ENCODE measurements around the gene GRK5. TPM values are rescaled to one million over a fixed set of nuclear protein-coding genes. Genes with fewer than 3 reads are reported as not detected.

GRK5 gene
- 10 to 100 TPM; 15.9 to 53.8 (median 18.4) TPM for total RNA-seq

DNA sequence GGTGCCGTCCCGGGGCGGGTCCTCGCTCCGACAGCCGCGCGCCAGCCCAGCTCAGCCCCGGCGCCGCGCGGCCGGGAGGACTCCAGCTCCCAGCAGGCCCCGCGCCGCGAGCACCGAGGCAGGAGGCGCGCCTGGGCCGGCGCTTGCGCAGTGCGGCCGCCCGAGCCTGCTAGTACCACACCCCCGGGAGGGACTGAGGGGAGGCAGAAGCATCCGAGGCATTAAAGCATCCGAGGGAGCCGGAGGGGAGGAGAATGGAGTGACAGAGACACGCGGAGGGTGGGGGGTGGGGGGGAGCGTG lies at the start of gene GRK5:
TSS of gene GRK5 (plus strand) at position 206 of the 301 bp plus-strand sequence. CDS start 347 bp downstream, outside the sequence.
- TF ChIP-seq, protein P1, sequence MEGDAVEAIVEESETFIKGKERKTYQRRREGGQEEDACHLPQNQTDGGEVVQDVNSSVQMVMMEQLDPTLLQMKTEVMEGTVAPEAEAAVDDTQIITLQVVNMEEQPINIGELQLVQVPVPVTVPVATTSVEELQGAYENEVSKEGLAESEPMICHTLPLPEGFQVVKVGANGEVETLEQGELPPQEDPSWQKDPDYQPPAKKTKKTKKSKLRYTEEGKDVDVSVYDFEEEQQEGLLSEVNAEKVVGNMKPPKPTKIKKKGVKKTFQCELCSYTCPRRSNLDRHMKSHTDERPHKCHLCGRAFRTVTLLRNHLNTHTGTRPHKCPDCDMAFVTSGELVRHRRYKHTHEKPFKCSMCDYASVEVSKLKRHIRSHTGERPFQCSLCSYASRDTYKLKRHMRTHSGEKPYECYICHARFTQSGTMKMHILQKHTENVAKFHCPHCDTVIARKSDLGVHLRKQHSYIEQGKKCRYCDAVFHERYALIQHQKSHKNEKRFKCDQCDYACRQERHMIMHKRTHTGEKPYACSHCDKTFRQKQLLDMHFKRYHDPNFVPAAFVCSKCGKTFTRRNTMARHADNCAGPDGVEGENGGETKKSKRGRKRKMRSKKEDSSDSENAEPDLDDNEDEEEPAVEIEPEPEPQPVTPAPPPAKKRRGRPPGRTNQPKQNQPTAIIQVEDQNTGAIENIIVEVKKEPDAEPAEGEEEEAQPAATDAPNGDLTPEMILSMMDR (IDR thresholded peaks at IDR 0.05): no peak
- ATAC-seq (ENCODE audit: low FRiP score) (peak; percentile 94), DNase-seq (ENCODE audit: low spot score) (peak; percentile 63)

DNA sequence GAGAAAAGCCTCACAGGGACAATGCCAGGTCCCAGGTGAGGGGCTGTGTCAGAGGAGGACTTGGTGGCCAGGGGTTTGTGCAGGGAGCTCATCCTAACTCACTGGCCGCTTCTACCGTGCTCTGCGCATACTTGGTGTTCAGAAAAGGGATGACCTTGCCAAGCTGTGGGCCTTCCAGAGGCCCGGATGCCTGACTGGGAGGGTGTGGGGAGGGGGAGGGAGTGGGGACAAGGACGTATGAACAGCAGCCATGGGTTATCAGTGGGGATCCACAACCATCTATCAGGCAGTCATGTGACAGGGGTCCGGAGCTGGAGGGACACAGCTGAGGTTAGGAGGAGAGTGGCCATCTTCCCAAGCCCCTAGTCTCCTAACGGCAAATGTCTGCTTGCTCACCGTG lies 48.0 kb upstream of the GRK5 start:
- DNase-seq (ENCODE audit: low spot score): no peak
- ATAC-seq (ENCODE audit: low FRiP score): no peak
- TF ChIP-seq, protein P1 (IDR thresholded peaks at IDR 0.05): no peak

DNA sequence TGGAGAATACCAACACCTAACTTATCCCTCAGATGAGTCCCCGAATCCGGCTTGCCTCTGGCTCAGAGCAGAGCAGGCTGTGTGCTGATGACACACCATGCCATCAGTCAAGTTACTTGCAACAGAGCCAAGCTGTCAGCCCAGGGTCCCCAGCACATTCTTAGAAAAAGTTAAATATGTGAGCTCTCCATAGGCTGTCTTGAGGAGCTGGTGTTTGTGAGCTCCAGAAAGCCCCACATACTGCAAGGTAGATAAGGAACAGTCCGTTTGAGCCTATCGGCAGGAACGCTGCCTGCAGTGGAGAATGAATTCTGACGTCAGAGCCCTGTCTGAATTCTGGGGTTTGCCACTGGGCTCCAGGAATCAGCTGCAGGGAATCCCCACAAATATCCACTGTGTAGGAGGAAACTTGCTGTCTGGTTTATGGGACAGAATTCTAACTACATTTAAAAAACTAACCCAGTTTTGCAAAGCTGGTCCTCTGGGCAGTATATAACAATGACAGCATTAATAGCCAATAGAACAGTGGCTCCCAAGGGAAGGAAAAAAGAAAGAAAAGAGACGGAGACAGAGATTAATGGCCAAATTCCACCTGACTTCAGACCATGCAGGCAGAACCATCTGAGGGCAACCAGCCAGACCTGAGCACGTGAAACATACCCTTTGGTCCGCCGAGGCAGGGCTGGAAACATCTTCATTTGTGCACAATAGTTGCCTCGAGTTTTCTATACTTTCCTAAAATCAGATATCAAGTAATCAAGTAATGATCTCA lies 45.5 kb upstream of the GRK5 start:
- ATAC-seq (ENCODE audit: low FRiP score): no peak
- TF ChIP-seq, protein P1 (IDR thresholded peaks at IDR 0.05): no peak
- no peak for DNase-seq (ENCODE audit: low spot score)

DNA sequence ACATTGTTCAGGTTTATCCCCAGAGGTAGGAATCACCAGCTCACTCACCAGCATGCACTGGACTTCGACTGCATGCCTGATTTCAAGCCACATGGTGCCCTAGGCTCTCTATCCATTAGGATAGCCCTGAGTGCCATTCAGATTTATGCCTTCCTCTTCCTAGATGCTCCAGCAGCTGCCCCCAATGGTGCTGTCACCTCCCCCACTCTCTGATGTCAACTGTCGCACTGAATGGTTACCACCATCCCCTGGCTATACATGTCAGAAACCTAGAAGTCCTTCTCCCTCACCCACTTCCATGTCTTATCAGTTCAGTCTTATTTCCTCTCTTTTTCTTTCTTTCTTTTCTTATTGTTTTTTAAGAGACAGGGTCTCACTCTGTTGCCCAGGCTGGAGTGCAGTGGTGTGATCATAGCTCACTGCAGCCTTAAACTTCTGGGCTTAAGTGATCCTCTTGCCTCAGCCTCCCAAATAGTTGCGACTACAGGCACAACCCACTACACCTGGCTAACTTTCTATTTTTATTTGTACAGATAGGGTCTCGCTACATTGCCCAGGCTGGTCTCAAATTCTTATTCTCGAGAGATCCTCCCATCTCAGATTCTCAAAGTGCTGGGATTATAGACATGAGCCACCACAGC lies 44.8 kb upstream of the GRK5 start:
- TF ChIP-seq, protein P1 (IDR thresholded peaks at IDR 0.05): no peak
- DNase-seq (ENCODE audit: low spot score): no peak
- ATAC-seq (ENCODE audit: low FRiP score): no peak

DNA sequence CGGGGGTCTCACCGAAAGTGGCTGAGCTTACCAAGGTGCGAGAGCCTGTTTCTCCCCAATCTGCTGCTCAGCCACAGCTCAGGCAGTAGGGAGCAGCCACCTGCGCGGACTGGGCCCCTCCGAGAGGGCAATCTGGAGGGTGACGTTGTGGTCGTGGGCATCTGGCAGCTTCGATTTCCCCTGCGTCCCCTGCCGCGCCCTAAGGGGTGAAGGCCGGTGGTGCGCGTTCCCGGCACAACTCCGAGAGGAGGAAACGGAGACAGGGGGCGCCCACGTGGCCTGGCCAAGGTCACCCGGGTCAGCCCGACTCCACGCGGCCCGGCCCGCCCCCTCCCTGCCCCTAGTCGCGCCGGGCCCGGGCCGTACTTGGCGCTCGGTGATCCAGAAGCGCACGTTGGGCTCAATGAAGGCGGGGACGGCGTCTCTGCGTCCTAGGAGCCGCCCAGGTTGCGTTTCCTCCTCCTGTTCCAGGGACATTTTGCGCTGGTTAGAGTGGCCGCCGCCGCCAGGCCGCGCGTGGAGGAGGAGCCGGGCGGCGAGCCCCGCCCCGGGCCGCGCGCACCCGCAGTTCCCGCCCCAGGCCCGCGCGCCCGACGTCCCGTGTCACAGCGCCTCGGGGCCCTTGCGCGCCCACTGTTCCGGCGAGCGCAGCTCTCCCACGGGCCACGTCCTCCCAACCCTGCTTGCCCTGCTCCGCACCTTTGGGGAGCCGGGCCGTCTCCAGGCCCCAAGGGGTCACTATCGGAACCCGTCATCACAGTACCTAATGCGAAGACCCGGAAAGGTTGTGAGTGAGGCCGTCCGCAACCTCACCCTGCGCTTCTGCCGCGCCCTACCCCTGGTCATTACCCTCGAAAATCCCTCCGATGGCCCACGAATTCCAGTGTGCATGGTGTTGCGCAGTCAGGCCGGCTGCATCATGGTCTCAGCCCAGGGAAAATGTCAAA lies 41.9 kb upstream of the GRK5 start, which contains the start of gene SFXN4:
TSS of gene SFXN4 (minus strand) at position 544 of the 947 bp plus-strand sequence. CDS start at position 477, 67 bp downstream.
- DNase-seq (ENCODE audit: low spot score) (peak; percentile 50), ATAC-seq (ENCODE audit: low FRiP score) (peak; percentile 94)
- TF ChIP-seq, protein P1 (IDR thresholded peaks at IDR 0.05): no peak

DNA sequence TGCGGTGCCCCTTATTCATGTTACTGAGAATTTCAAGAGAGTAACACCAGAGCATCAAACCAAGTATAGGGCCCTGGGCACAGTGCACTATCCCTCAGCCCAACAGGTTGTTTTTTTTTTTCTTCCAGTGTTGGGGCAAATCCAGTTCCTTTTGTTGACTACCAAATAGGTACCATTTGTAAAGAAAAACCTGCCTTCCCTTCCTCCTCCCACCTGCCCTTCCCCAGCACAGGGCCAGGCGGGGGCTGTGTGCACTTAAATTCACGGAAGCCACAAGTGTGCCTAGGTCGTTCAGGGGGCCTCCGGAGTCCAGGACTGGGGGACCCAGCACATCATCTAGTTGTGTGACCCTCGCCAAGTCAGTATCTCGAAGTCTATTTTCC lies 41.3 kb upstream of the GRK5 start:
- DNase-seq (ENCODE audit: low spot score): no peak
- no peak for ATAC-seq (ENCODE audit: low FRiP score)
- TF ChIP-seq, protein P1 (IDR thresholded peaks at IDR 0.05): no peak
